ENCODE data around the gene BPIFA2.

Gene BPIFA2

GRCh38 chr20:33169176-33169794 is 1.3 kb downstream of the BPIFA2 start:
- Histone ChIP-seq H3K4me3 (ENCODE audit: insufficient read length, low read depth) (no peak overlapping the region), H3K4me1 (ENCODE audit: insufficient read depth, insufficient read length) (no peaks in the 10 kb centered on the region), H3K27me3 (ENCODE audit: insufficient read depth, insufficient read length) (no peaks in the 10 kb centered on the region), H3K9me3 (ENCODE audit: insufficient read depth, low read length) (peaks cover 12% of the 10 kb centered on the region), H3K36me3 (ENCODE audit: insufficient read depth, insufficient read length, low read length) (no peaks in the 10 kb centered on the region), H3K9ac (ENCODE audit: insufficient read length, low read depth) (no peak overlapping the region)
- DNase-seq (ENCODE audit: low read depth, low spot score), result no peak
- TF ChIP-seq SUZ12 (IDR thresholded peaks at IDR 0.05; ENCODE audit: extremely low read depth, insufficient read depth, insufficient read length) (no peak), ZNF274 (IDR thresholded peaks at IDR 0.05; ENCODE audit: low read depth, low read length) (no peak; the same call in 1 of the 2 replicates), YY1 (IDR thresholded peaks at IDR 0.05; ENCODE audit: insufficient read depth, insufficient read length) (no peak)

DNA sequence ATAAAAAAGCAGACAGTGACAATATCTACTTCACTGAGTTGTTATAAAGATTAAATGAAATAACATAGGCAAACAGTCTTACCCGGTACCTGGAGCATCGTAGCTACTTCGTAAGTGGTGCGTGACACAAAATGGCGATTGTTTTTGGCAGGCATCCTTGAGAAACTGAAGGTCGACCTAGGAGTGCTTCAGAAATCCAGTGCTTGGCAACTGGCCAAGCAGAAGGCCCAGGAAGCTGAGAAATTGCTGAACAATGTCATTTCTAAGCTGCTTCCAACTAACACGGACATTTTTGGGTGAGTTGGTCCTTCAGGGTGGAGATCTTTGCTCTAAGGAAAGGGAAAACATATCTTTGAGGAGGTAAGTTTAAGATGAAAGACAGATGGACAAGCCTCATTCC is 4.8 kb downstream of the BPIFA2 start:
- DNase-seq (ENCODE audit: low read depth, low spot score), result no peak

DNA sequence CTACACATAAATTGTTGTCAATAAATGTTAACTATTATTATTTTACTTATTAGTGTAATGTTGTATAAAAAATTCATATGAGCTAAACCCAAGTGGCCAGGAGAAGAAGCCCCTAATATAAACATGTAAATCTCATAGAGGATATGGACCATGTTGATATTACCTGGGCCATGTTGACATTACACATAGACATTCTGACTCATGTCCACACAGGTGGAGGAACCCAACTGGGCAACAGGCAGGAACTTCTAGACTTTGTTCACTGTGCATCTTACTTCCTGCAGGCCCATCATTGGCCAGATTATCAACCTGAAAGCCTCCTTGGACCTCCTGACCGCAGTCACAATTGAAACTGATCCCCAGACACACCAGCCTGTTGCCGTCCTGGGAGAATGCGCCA is 7.2 kb downstream of the BPIFA2 start:
- TF ChIP-seq YY1 (IDR thresholded peaks at IDR 0.05; ENCODE audit: insufficient read depth, insufficient read length), result no peak
- no peak for TF ChIP-seq ZNF274 (IDR thresholded peaks at IDR 0.05; ENCODE audit: low read depth, low read length)
- no peak for TF ChIP-seq SUZ12 (IDR thresholded peaks at IDR 0.05; ENCODE audit: extremely low read depth, insufficient read depth, insufficient read length)
- no peaks in the 10 kb centered on the region for H3K9me3 ChIP-seq (ENCODE audit: insufficient read depth, low read length)
- H3K4me1 ChIP-seq (ENCODE audit: insufficient read depth, insufficient read length), result no peaks in the 10 kb centered on the region
- DNase-seq (ENCODE audit: low read depth, low spot score), result no peak
- H3K4me3 ChIP-seq (ENCODE audit: insufficient read length, low read depth), result no peak overlapping the region
- H3K9ac ChIP-seq (ENCODE audit: insufficient read length, low read depth), result no peak overlapping the region
- H3K36me3 ChIP-seq (ENCODE audit: insufficient read depth, insufficient read length, low read length), result no peaks in the 10 kb centered on the region
- H3K27me3 ChIP-seq (ENCODE audit: insufficient read depth, insufficient read length), result no peaks in the 10 kb centered on the region

More for the DNA sequence above, 4.8 kb downstream of the BPIFA2 start:
- peaks cover 12% of the 10 kb centered on the region for H3K9me3 ChIP-seq (ENCODE audit: insufficient read depth, low read length)
- no peaks in the 10 kb centered on the region for H3K36me3 ChIP-seq (ENCODE audit: insufficient read depth, insufficient read length, low read length)
- H3K4me1 ChIP-seq (ENCODE audit: insufficient read depth, insufficient read length), result no peaks in the 10 kb centered on the region
- TF ChIP-seq YY1 (IDR thresholded peaks at IDR 0.05; ENCODE audit: insufficient read depth, insufficient read length), result no peak
- no peak for TF ChIP-seq SUZ12 (IDR thresholded peaks at IDR 0.05; ENCODE audit: extremely low read depth, insufficient read depth, insufficient read length)
- TF ChIP-seq ZNF274 (IDR thresholded peaks at IDR 0.05; ENCODE audit: low read depth, low read length), result no peak
- H3K4me3 ChIP-seq (ENCODE audit: insufficient read length, low read depth), result no peak overlapping the region
- H3K9ac ChIP-seq (ENCODE audit: insufficient read length, low read depth), result no peak overlapping the region
- H3K27me3 ChIP-seq (ENCODE audit: insufficient read depth, insufficient read length), result no peaks in the 10 kb centered on the region

DNA sequence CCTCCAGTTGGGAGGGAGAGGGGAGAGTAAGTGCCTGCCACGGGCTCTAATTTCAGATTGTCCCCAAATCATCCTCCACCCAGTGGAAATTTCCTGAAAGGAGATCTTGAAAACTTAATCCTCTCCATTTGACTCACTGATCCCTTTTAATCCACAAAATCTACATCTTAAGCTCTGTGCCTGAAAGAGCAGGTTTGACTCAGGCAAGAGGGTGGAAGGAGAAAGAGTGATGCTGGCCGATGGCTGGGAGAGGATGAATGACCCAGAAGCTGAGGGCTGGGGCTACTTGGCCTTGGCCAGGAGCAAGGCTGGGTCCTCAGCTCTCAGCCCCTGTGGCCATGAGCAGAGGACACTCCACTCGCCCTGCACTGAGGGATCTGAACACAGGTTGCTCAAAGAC is 8.1 kb downstream of the BPIFA2 start:
- Histone ChIP-seq H3K4me1 (ENCODE audit: insufficient read depth, insufficient read length) (no peaks in the 10 kb centered on the region), H3K27me3 (ENCODE audit: insufficient read depth, insufficient read length) (no peaks in the 10 kb centered on the region), H3K9ac (ENCODE audit: insufficient read length, low read depth) (no peak overlapping the region), H3K36me3 (ENCODE audit: insufficient read depth, insufficient read length, low read length) (no peaks in the 10 kb centered on the region), H3K9me3 (ENCODE audit: insufficient read depth, low read length) (no peaks in the 10 kb centered on the region), H3K4me3 (ENCODE audit: insufficient read length, low read depth) (no peak overlapping the region)
- TF ChIP-seq SUZ12 (IDR thresholded peaks at IDR 0.05; ENCODE audit: extremely low read depth, insufficient read depth, insufficient read length), result no peak
- no peak for DNase-seq (ENCODE audit: low read depth, low spot score)

- Histone ChIP-seq H3K4me3 (ENCODE audit: insufficient read length, low read depth) (no peak overlapping the region), H3K9ac (ENCODE audit: insufficient read length, low read depth) (no peak overlapping the region), H3K4me1 (ENCODE audit: insufficient read depth, insufficient read length) (no peaks in the 10 kb centered on the region), H3K9me3 (ENCODE audit: insufficient read depth, low read length) (no peaks in the 10 kb centered on the region), H3K36me3 (ENCODE audit: insufficient read depth, insufficient read length, low read length) (no peaks in the 10 kb centered on the region), H3K27me3 (ENCODE audit: insufficient read depth, insufficient read length) (no peaks in the 10 kb centered on the region)
- no peak for TF ChIP-seq ZNF274 (IDR thresholded peaks at IDR 0.05; ENCODE audit: low read depth, low read length)
- TF ChIP-seq YY1 (IDR thresholded peaks at IDR 0.05; ENCODE audit: insufficient read depth, insufficient read length), result no peak
- TF ChIP-seq SUZ12 (IDR thresholded peaks at IDR 0.05; ENCODE audit: extremely low read depth, insufficient read depth, insufficient read length), result no peak
- DNase-seq (ENCODE audit: low read depth, low spot score), result no peak
Observed at GRCh38 chr20:33177866-33178265, 9.9 kb downstream of the BPIFA2 start.

- H3K36me3 ChIP-seq (ENCODE audit: insufficient read depth, insufficient read length, low read length), result no peaks in the 10 kb centered on the region
- no peaks in the 10 kb centered on the region for H3K27me3 ChIP-seq (ENCODE audit: insufficient read depth, insufficient read length)
- TF ChIP-seq ZNF274 (IDR thresholded peaks at IDR 0.05; ENCODE audit: low read depth, low read length) (no peak), SUZ12 (IDR thresholded peaks at IDR 0.05; ENCODE audit: extremely low read depth, insufficient read depth, insufficient read length) (no peak), YY1 (IDR thresholded peaks at IDR 0.05; ENCODE audit: insufficient read depth, insufficient read length) (no peak)
- no peak overlapping the region for H3K4me3 ChIP-seq (ENCODE audit: insufficient read length, low read depth)
- no peaks in the 10 kb centered on the region for H3K4me1 ChIP-seq (ENCODE audit: insufficient read depth, insufficient read length)
- H3K9ac ChIP-seq (ENCODE audit: insufficient read length, low read depth), result no peak overlapping the region
- peaks cover 7% of the 10 kb centered on the region; the same call in 1 of the 2 replicates for H3K9me3 ChIP-seq (ENCODE audit: insufficient read depth, low read length)
- peak; percentile 33 for DNase-seq (ENCODE audit: low read depth, low spot score)
Observed at GRCh38 chr20:33178726-33179125, 10.8 kb downstream of the BPIFA2 start.

- H3K9me3 ChIP-seq (ENCODE audit: insufficient read depth, low read length), result peaks cover 7% of the 10 kb centered on the region; the same call in 1 of the 2 replicates
- no peak overlapping the region for H3K9ac ChIP-seq (ENCODE audit: insufficient read length, low read depth)
- no peak overlapping the region for H3K4me3 ChIP-seq (ENCODE audit: insufficient read length, low read depth)
- no peak for TF ChIP-seq SUZ12 (IDR thresholded peaks at IDR 0.05; ENCODE audit: extremely low read depth, insufficient read depth, insufficient read length)
- no peak for TF ChIP-seq ZNF274 (IDR thresholded peaks at IDR 0.05; ENCODE audit: low read depth, low read length)
- no peak for TF ChIP-seq YY1 (IDR thresholded peaks at IDR 0.05; ENCODE audit: insufficient read depth, insufficient read length)
- H3K36me3 ChIP-seq (ENCODE audit: insufficient read depth, insufficient read length, low read length), result no peaks in the 10 kb centered on the region
- DNase-seq (ENCODE audit: low read depth, low spot score), result no peak
- H3K4me1 ChIP-seq (ENCODE audit: insufficient read depth, insufficient read length), result no peaks in the 10 kb centered on the region
- no peaks in the 10 kb centered on the region for H3K27me3 ChIP-seq (ENCODE audit: insufficient read depth, insufficient read length)
Observed at GRCh38 chr20:33180169-33180568, 12.2 kb downstream of the BPIFA2 start.

Data from NT2/D1 (cell line).